Measurements from ENCODE around the gene C20orf141. TPM values are rescaled to one million over a fixed set of nuclear protein-coding genes. Genes with fewer than 3 reads are reported as not detected.

C20orf141 gene
- total RNA-seq, 1 donor from 2014 or later = not detected

DNA sequence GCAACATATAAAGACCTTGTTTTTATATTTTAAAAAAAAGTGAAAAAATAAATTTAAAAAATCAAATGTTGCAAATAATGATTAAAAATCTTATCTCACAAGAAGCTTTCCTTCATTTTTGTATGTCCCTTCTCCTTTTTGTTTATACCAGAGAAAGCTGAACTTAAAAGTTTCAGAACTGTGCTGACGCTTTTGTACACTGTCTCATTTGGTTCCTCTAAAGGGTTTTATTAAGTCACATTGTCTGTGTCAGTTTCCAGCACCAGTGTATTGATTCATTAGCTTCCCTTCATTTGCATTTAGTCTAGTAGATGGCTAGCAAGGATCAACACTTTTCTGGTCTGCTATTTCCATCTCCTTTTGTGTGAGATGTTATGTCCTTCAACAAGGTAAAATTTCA is 19.0 kb downstream of the C20orf141 start:
- H3K27me3 ChIP-seq (ENCODE audit: insufficient read depth, low read length) = peaks cover 2% of the 10 kb centered on the region
- DNase-seq (ENCODE audit: low read depth) (no peak), FAIRE-seq (no peak)
- H3K27ac ChIP-seq (ENCODE audit: low read depth, low read length) = no peak overlapping the region
- H4K20me1 ChIP-seq (ENCODE audit: insufficient read depth, low read length) = no peaks in the 10 kb centered on the region
- H3K27ac Mint-ChIP-seq (ENCODE audit: unreplicated experiment) = no peak overlapping the region
- no peaks in the 10 kb centered on the region for H3K9me3 ChIP-seq (ENCODE audit: insufficient read depth, low read depth, low read length)
- no peaks in the 10 kb centered on the region for H3K79me2 ChIP-seq (ENCODE audit: insufficient read depth, low read length)
- H3K36me3 Mint-ChIP-seq (ENCODE audit: low read depth, unreplicated experiment) = peaks cover 35% of the 10 kb centered on the region
- no peak overlapping the region for H3K4me3 Mint-ChIP-seq (ENCODE audit: unreplicated experiment)
- no peaks in the 10 kb centered on the region for H3K9me3 Mint-ChIP-seq (ENCODE audit: unreplicated experiment)
- TF ChIP-seq, protein P1, sequence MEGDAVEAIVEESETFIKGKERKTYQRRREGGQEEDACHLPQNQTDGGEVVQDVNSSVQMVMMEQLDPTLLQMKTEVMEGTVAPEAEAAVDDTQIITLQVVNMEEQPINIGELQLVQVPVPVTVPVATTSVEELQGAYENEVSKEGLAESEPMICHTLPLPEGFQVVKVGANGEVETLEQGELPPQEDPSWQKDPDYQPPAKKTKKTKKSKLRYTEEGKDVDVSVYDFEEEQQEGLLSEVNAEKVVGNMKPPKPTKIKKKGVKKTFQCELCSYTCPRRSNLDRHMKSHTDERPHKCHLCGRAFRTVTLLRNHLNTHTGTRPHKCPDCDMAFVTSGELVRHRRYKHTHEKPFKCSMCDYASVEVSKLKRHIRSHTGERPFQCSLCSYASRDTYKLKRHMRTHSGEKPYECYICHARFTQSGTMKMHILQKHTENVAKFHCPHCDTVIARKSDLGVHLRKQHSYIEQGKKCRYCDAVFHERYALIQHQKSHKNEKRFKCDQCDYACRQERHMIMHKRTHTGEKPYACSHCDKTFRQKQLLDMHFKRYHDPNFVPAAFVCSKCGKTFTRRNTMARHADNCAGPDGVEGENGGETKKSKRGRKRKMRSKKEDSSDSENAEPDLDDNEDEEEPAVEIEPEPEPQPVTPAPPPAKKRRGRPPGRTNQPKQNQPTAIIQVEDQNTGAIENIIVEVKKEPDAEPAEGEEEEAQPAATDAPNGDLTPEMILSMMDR (IDR thresholded peaks at IDR 0.05; ENCODE audit: insufficient read depth, low read depth, low read length) = no peak
- no peak for TF ChIP-seq EZH2 (IDR thresholded peaks at IDR 0.05; ENCODE audit: insufficient read depth, low read length)
- peaks cover 5% of the 10 kb centered on the region for H3K4me1 ChIP-seq (ENCODE audit: insufficient read depth, low read length)
- H3K9ac ChIP-seq (ENCODE audit: low read length) = no peak overlapping the region
- no peak overlapping the region for H2AFZ ChIP-seq (ENCODE audit: low read depth, low read length)
- no peak overlapping the region for H3K4me3 ChIP-seq (ENCODE audit: insufficient read depth, low read depth, low read length)
- H3K27me3 Mint-ChIP-seq (ENCODE audit: low read depth, unreplicated experiment) = no peaks in the 10 kb centered on the region
- no peak overlapping the region for H3K4me2 ChIP-seq (ENCODE audit: low read length)
- H3K36me3 ChIP-seq (ENCODE audit: insufficient read depth, low read length) = peaks cover 2% of the 10 kb centered on the region
- H3K4me1 Mint-ChIP-seq (ENCODE audit: low read depth, unreplicated experiment) = peaks cover 5% of the 10 kb centered on the region

DNA sequence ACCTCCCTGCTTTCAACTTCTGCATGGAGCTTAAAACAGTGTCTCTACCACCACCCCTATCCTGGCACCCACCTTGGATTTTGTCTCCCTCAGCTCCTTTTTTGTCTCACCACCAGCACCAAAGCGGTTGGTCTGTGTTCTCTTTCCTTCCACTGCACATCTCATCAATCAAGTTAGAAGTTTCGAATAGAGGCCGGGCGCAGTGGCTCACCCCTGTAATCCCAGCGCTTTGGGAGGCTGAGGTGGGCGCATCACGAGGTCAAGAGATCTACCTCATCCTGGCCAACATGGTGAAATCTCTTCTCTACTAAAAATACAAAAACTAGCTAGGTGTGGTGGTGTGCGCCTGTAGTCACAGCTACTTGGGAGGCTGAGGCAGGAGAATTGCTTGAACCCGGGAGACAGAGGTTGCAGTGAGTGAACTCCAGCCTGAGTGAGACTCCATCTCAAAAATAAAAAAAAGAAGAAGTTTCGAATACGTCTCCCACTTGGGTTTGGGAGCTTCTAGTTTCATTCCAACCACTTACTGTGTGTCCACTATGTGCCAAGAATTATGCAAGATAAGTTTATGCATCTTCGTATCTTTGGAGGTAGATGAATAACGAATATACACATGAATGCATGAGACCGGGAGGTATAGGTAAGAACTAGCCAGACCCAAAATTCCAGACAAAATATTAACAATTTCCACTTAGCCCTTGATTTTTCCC is 19.8 kb downstream of the C20orf141 start:
- Histone ChIP-seq H3K9me3 (ENCODE audit: insufficient read depth, low read depth, low read length) (no peaks in the 10 kb centered on the region), H3K27ac (ENCODE audit: low read depth, low read length) (no peak overlapping the region), H3K9ac (ENCODE audit: low read length) (no peak overlapping the region), H3K36me3 (ENCODE audit: insufficient read depth, low read length) (peaks cover 2% of the 10 kb centered on the region), H4K20me1 (ENCODE audit: insufficient read depth, low read length) (no peaks in the 10 kb centered on the region), H3K4me2 (ENCODE audit: low read length) (no peak overlapping the region), H3K79me2 (ENCODE audit: insufficient read depth, low read length) (peaks cover 2% of the 10 kb centered on the region), H3K4me3 (ENCODE audit: insufficient read depth, low read depth, low read length) (no peak overlapping the region), H3K4me1 (ENCODE audit: insufficient read depth, low read length) (peaks cover 6% of the 10 kb centered on the region), H2AFZ (ENCODE audit: low read depth, low read length) (no peak overlapping the region), H3K27me3 (ENCODE audit: insufficient read depth, low read length) (peaks cover 2% of the 10 kb centered on the region)
- FAIRE-seq (no peak), DNase-seq (ENCODE audit: low read depth) (no peak)
- H3K9me3 Mint-ChIP-seq (ENCODE audit: unreplicated experiment) = no peaks in the 10 kb centered on the region
- no peak overlapping the region for H3K4me3 Mint-ChIP-seq (ENCODE audit: unreplicated experiment)
- H3K4me1 Mint-ChIP-seq (ENCODE audit: low read depth, unreplicated experiment) = peaks cover 9% of the 10 kb centered on the region
- H3K27ac Mint-ChIP-seq (ENCODE audit: unreplicated experiment) = no peak overlapping the region
- H3K36me3 Mint-ChIP-seq (ENCODE audit: low read depth, unreplicated experiment) = peaks cover 35% of the 10 kb centered on the region
- H3K27me3 Mint-ChIP-seq (ENCODE audit: low read depth, unreplicated experiment) = no peaks in the 10 kb centered on the region
- no peak for TF ChIP-seq EZH2 (IDR thresholded peaks at IDR 0.05; ENCODE audit: insufficient read depth, low read length)
- TF ChIP-seq, protein P1 (IDR thresholded peaks at IDR 0.05; ENCODE audit: insufficient read depth, low read depth, low read length) = no peak

DNA sequence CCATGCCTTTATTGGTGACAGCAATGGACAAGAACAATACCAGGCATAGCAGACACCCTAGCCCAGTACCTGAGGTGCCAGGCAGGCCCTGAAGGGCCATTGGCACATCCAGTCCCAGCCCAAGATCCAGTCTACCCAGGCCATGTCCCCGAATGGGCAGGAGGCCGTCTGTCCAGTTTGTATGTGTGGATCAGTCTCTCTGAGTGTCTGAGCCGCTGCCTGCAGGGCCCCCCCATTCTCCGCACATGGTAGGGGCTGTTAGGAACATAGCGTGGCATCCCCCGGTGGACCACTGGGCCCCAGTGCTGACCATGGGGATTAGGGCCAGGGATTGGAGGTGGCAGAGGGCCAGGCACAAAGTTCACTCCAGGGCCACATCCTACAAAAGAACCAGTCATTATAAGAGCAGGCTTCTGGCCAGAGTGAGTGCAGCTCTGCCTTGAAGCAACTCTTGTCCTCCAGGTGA is 20.6 kb downstream of the C20orf141 start:
- Histone ChIP-seq H3K4me1 (ENCODE audit: insufficient read depth, low read length) (peaks cover 14% of the 10 kb centered on the region), H3K9me3 (ENCODE audit: insufficient read depth, low read depth, low read length) (no peaks in the 10 kb centered on the region), H3K4me2 (ENCODE audit: low read length) (no peak overlapping the region), H2AFZ (ENCODE audit: low read depth, low read length) (no peak overlapping the region), H3K9ac (ENCODE audit: low read length) (no peak overlapping the region), H3K27me3 (ENCODE audit: insufficient read depth, low read length) (no peaks in the 10 kb centered on the region), H3K27ac (ENCODE audit: low read depth, low read length) (no peak overlapping the region), H3K4me3 (ENCODE audit: insufficient read depth, low read depth, low read length) (no peak overlapping the region), H3K36me3 (ENCODE audit: insufficient read depth, low read length) (peaks cover 2% of the 10 kb centered on the region), H3K79me2 (ENCODE audit: insufficient read depth, low read length) (peaks cover 8% of the 10 kb centered on the region), H4K20me1 (ENCODE audit: insufficient read depth, low read length) (no peaks in the 10 kb centered on the region)
- Mint-ChIP-seq H3K9me3 (ENCODE audit: unreplicated experiment) (no peaks in the 10 kb centered on the region), H3K36me3 (ENCODE audit: low read depth, unreplicated experiment) (peaks cover 35% of the 10 kb centered on the region), H3K4me1 (ENCODE audit: low read depth, unreplicated experiment) (peaks cover 9% of the 10 kb centered on the region), H3K4me3 (ENCODE audit: unreplicated experiment) (no peak overlapping the region), H3K27me3 (ENCODE audit: low read depth, unreplicated experiment) (no peaks in the 10 kb centered on the region), H3K27ac (ENCODE audit: unreplicated experiment) (no peak overlapping the region)
- TF ChIP-seq EZH2 (IDR thresholded peaks at IDR 0.05; ENCODE audit: insufficient read depth, low read length) = no peak
- TF ChIP-seq, protein P1 (IDR thresholded peaks at IDR 0.05; ENCODE audit: insufficient read depth, low read depth, low read length) = no peak
- FAIRE-seq = no peak
- no peak for DNase-seq (ENCODE audit: low read depth)
